Skin of body (tissue), 2 donors: Measurements from ENCODE around the gene PLPP3. TPM values are rescaled to one million over a fixed set of nuclear protein-coding genes. Genes with fewer than 3 reads are reported as not detected.

Experiments used
- DNase-seq: peaks from one replicate; lab custom pipeline; 2025; lab: John Stamatoyannopoulos, UW
- total RNA-seq: library from RNA; depleted of rRNA; stranded (reverse); fragments of >200 nt; gene quantifications from one replicate; pipeline ENCODE4 v1.2.3, GENCODE V29; 2014

PLPP3 gene
- total RNA-seq, 1 donor from 2014 or later = 124 TPM

- DNase-seq = no peak
Observed at GRCh38 chr1:56548571-56548970, 30.8 kb downstream of the PLPP3 start.

- DNase-seq = no peak
Observed at GRCh38 chr1:56547977-56548376, 31.4 kb downstream of the PLPP3 start.

- DNase-seq = no peak
Observed at GRCh38 chr1:56547473-56547872, 31.9 kb downstream of the PLPP3 start.

GRCh38 chr1:56545711-56546110 is 33.7 kb downstream of the PLPP3 start:
- no peak for DNase-seq

- DNase-seq = no peak
Observed at GRCh38 chr1:56543783-56544612, 35.4 kb downstream of the PLPP3 start.

GRCh38 chr1:56542651-56543050 is 36.7 kb downstream of the PLPP3 start:
- no peak for DNase-seq

GRCh38 chr1:56541408-56541807 is 38.0 kb downstream of the PLPP3 start:
- DNase-seq = no peak

- DNase-seq = no peak
Observed at GRCh38 chr1:56540467-56540866, 38.9 kb downstream of the PLPP3 start.

- DNase-seq = peak; percentile 45
Observed at GRCh38 chr1:56539520-56539931, 39.8 kb downstream of the PLPP3 start.

GRCh38 chr1:56538532-56538931 is 40.8 kb downstream of the PLPP3 start:
- no peak for DNase-seq

- DNase-seq = no peak
Observed at GRCh38 chr1:56537660-56538059, 41.7 kb downstream of the PLPP3 start.

GRCh38 chr1:56535939-56536338 is 43.4 kb downstream of the PLPP3 start:
- no peak for DNase-seq

GRCh38 chr1:56535362-56535761 is 44.0 kb downstream of the PLPP3 start:
- no peak for DNase-seq

- no peak for DNase-seq
Observed at GRCh38 chr1:56534130-56534651, 45.2 kb downstream of the PLPP3 start.

- DNase-seq = no peak
Observed at GRCh38 chr1:56533621-56534020, 45.7 kb downstream of the PLPP3 start.

GRCh38 chr1:56533197-56533596 is 46.2 kb downstream of the PLPP3 start:
- no peak for DNase-seq

- DNase-seq = peak; percentile 37
Observed at GRCh38 chr1:56532350-56532683, 47.0 kb downstream of the PLPP3 start.

- DNase-seq = no peak
Observed at GRCh38 chr1:56531624-56532349, 47.6 kb downstream of the PLPP3 start.

GRCh38 chr1:56529801-56530200 is 49.6 kb downstream of the PLPP3 start:
- no peak for DNase-seq

- DNase-seq = peak; percentile 54
Observed at GRCh38 chr1:56527548-56528302, 51.6 kb downstream of the PLPP3 start.

GRCh38 chr1:56526571-56527174 is 52.7 kb downstream of the PLPP3 start:
- no peak for DNase-seq
